ENCODE measurements around the gene TAF7.
"Not testable (repeated sequence)": the region's sequence is repeated elsewhere in the genome, so short reads cannot be mapped to it uniquely, and the experiment has no call there.

TAF7 gene, protein sequence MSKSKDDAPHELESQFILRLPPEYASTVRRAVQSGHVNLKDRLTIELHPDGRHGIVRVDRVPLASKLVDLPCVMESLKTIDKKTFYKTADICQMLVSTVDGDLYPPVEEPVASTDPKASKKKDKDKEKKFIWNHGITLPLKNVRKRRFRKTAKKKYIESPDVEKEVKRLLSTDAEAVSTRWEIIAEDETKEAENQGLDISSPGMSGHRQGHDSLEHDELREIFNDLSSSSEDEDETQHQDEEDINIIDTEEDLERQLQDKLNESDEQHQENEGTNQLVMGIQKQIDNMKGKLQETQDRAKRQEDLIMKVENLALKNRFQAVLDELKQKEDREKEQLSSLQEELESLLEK

DNA sequence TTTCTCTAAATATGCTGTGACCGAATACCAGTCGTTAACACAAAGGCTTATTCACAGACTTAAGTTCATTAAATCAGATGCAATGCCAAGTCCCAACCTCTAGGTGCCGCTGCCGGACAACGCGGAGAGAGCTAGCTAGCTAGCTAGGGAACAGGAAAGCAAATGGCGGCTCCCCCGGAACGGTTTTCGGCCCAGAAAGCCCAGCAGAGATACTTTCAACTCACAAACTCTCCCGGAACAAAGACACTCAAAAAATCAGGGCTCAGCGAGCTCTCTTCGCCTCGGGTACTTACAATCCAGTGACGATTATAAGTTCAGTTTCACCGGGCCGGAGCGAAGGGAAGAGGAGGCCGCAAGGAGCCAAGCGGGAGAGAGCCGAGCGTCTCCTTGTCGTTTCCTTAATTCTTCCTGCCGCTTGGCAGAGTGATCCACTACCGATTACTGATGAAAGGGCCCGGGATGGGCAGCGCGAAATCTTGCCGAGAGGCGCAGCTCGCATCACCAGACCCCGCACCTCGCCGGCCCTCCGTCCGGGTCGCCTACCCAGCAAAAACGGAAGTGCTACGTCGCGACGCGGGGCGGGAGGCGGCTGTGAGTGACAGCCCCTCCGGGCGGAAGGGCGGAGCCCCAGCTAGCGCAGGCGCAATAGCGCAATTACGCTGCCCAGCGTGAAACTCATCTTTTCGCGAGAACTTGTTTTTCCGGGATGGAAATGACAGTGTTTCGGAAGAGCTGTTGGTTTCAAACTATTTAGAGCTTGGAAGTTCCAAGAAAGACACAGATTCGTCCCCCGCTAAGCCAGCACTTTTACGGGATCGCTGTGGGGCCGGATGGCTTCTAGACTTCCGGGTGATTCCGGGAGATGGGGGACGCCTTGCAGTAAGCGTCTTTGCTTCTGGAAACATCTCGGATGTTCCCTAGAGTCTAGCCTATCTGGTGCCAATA, at the start of gene TAF7:
TSS of gene TAF7 (minus strand) at position 560 of the 945 bp plus-strand sequence. CDS start 740 bp downstream, outside the sequence.
- DNase-seq = peak; percentile 87

DNA sequence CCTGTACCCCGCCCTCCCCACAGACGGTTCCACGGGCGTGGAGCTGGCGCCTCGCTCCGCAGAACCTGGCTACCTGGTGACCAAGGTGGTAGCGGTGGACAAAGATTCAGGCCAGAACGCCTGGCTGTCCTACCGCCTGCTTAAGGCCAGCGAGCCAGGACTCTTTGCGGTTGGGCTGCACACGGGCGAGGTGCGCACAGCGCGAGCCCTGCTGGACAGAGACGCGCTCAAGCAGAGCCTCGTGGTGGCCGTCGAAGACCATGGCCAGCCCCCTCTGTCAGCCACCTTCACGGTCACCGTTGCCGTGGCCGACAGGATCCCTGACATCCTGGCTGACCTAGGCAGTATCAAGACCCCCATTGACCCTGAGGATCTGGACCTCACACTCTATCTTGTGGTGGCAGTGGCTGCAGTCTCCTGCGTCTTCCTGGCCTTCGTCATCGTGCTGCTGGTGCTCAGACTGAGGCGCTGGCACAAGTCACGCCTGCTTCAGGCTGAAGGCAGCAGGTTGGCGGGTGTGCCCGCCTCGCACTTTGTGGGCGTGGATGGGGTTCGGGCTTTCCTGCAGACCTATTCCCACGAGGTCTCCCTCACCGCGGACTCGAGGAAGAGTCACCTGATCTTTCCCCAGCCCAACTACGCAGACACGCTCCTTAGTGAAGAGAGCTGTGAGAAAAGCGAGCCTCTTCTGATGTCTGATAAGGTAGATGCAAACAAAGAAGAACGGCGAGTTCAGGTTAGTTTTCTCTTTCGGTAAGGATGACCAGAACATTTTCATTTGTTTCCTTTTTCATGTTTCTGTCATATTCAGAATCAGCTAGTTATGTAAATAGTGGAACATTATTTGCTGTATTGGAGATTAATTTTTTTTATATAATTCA, 45.7 kb upstream of the TAF7 start:
- no peak for DNase-seq

DNA sequence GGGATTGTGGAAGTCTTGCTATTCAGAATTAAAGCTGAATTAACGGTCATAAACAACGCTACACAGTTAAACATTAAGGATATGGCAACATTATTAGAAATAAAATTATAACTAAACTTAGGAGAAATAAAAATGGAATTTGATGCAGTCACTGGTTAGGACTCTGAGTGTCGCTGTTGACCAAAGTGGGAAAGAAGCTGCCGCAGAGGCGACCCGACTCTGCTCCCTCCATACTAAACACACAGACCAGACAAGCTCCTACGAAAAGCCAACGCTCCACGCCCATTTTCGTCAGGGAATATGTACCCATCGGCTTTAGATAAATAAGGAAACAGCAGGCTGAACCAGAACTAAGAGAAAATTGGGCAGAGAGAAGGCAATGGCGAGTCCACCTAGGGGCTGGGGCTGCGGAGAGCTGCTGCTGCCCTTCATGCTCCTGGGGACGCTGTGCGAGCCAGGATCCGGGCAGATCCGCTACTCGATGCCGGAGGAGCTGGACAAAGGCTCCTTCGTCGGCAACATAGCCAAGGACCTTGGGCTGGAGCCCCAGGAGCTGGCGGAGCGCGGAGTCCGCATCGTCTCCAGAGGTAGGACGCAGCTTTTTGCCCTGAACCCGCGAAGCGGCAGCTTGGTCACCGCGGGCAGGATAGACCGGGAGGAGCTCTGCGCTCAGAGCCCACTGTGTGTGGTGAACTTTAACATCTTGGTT, 43.5 kb upstream of the TAF7 start, which contains the start of gene PCDHGA5:
TSS of gene PCDHGA5 (plus strand) at position 211 of the 709 bp plus-strand sequence. CDS start at position 380, 169 bp downstream.
- DNase-seq = no peak

DNA sequence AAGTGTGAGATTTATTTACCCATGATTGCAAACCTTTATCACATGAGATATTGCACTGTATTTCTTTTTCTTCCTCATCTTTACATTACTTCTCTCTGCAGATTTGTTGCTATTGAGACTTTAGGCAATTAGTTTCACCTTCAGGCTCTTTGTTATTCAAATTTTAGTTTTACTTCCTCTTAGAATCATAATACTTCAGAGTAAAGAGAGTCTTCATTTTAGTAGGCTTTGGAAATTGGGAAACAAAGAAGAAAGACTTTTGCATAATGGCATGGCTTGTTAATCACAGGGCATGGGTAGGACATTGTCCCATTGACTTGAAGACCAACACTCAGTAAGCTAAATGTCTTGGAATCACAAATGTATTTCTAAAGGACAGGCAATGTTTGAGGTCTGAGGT, 42.1 kb upstream of the TAF7 start:
- no peak for DNase-seq

DNA sequence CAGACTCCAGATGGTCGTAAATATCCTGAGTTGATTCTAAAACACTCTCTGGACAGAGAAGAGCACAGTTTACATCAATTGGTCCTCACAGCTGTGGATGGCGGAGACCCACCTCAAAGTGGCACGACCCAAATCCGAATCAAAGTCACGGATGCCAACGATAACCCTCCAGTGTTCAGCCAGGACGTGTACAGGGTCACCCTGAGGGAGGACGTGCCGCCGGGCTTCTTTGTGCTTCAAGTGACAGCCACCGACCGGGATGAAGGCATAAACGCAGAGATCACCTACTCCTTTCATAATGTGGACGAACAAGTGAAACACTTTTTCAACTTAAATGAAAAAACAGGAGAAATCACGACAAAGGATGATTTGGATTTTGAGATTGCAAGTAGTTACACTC, 40.1 kb upstream of the TAF7 start:
- no peak for DNase-seq

DNA sequence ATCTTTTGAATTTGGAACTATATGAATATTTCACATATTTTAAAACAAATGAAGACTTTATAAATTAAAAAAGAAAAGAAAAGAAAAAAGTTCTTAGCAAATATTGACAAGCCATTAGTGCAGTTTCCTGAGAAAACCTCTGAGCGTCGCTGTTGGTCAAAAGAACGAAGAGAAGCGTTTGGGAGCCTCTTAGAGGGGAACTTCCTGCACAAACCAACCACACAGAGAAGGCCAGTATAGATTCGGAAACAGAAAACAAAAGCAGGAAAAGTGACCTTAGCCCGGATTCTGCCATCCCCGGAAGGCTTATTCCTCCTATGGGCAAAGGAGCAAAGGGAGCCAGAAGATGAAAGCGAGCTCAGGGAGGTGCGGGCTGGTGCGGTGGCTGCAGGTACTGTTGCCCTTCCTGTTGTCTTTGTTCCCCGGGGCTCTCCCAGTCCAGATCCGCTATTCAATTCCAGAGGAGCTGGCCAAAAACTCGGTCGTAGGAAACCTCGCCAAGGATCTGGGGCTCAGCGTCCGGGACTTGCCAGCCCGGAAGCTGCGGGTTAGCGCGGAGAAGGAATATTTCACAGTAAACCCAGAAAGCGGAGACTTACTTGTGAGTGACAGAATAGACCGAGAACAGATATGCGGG, 39.3 kb upstream of the TAF7 start, which contains the start of gene PCDHGB2:
TSS of gene PCDHGB2 (plus strand) at position 205 of the 637 bp plus-strand sequence. CDS start at position 347, 142 bp downstream.
- peak; percentile 29 for DNase-seq

DNA sequence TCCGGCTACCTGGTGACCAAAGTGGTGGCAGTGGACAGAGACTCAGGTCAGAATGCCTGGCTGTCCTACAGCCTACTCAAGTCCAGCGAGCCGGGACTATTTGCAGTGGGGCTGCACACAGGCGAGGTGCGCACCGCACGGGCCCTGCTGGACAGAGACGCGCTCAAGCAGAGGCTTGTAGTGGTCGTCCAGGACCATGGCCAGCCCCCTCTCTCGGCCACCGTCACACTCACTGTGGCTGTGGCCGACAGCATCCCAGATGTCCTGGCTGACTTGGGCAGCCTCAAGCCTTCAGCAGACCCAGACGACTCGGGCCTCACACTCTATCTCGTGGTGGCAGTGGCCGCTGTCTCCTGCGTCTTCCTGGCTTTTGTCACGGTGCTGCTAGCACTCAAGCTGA, 36.4 kb upstream of the TAF7 start:
- no peak for DNase-seq

DNA sequence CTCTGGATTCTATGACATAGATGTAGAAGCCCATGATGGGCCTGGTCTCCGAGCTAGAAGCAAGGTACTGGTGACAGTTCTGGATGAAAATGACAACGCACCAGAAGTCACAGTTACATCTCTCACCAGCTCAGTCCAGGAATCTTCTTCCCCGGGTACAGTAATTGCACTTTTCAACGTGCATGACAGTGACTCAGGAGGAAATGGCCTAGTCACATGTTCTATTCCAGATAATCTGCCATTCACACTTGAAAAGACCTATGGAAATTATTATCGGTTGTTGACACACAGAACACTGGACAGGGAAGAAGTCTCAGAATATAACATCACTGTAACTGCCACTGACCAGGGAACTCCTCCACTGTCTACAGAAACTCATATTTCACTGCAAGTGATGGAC, 35.5 kb upstream of the TAF7 start:
- no peak for DNase-seq

DNA sequence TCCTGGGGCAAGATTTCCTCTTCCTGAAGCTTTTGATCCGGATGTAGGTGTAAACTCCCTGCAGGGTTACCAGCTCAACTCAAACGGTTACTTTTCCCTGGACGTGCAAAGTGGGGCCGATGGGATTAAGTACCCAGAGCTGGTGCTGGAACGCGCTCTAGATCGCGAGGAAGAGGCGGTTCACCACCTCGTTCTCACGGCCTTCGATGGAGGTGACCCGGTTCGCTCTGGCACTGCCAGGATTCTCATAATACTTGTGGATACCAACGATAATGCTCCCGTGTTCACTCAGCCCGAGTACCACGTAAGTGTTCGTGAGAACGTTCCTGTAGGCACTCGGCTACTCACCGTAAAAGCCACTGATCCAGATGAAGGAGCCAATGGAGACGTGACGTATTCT, 35.1 kb upstream of the TAF7 start:
- no peak for DNase-seq

DNA sequence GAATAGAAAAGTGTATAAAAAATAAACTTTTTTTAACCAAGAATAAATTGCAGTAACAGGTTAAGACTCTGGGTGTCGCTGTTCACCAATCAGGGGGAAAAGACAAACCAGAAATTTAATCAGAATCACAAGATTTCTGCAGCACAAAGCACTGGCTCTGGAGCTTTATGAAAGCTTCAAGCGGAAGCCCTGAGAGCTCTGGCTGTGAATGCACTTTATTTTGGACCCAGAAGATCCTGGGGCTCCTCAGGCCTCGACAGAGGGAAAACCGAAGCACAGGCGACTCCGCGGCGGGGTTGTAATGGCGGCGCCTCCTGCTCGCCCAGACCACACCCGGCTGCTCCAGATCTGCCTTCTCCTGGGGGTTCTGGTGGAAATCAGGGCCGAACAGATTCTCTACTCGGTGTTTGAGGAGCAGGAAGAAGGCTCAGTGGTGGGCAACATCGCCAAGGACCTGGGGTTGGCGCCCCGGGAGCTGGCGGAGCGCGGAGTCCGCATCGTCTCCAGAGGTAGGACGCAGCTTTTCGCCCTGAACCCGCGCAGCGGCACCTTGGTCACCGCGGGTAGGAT, 34.4 kb upstream of the TAF7 start, which contains the start of gene PCDHGA4:
TSS of gene PCDHGA4 (plus strand) at position 122 of the 570 bp plus-strand sequence. CDS start at position 209, 87 bp downstream.
- no peak for DNase-seq

DNA sequence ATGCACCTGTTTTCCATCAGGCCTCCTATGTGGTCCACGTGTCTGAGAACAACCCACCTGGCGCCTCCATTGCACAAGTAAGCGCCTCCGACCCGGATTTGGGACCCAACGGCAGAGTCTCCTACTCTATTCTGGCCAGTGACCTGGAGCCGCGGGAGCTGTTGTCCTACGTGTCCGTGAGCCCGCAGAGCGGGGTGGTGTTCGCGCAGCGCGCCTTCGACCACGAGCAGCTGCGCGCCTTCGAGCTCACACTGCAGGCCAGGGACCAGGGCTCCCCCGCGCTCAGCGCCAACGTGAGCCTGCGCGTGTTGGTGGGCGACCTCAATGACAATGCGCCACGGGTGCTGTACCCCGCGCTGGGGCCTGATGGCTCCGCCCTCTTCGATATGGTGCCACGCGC, 31.0 kb upstream of the TAF7 start:
- no peak for DNase-seq

DNA sequence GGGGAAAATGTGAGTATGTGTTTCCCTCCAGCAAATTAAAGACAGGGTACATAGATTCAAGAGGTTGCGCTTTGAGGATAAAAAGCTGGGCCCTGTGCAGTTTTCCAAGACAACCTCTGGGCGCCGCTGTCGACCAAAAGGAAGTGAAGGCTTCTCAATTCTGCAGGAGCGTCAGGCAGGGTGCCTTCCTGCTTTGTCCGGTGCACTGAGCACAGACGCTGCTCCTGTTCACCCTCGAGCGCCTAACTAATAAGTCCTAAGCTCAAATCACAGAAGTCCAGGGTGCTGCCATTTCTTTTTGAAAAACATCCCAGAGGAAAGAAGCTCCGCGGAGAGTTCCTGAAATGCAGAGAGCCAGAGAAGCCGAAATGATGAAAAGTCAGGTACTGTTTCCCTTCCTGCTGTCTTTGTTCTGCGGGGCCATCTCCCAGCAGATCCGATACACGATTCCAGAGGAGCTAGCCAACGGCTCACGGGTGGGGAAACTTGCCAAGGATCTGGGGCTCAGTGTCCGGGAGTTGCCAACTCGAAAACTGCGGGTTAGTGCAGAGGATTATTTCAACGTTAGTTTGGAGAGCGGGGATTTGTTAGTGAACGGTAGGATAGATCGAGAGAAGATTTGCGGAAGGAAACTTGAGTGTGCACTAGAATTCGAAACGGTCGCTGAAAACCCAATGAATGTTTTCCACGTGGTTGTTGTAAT, 29.5 kb upstream of the TAF7 start, which contains the start of gene PCDHGB1:
TSS of gene PCDHGB1 (plus strand) at position 183 of the 703 bp plus-strand sequence. CDS start at position 345, 162 bp downstream.
- DNase-seq = peak; percentile 1

DNA sequence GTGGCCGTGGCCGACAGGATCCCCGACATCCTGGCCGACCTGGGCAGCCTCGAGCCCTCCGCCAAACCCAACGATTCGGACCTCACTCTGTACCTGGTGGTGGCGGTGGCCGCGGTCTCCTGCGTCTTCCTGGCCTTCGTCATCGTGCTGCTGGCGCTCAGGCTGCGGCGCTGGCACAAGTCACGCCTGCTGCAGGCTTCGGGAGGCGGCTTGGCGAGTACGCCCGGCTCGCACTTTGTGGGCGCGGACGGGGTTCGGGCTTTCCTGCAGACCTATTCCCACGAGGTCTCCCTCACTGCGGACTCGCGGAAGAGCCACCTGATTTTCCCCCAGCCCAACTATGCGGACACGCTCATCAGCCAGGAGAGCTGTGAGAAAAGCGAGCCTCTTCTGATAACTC, 25.4 kb upstream of the TAF7 start:
- DNase-seq = not testable (repeated sequence)

DNA sequence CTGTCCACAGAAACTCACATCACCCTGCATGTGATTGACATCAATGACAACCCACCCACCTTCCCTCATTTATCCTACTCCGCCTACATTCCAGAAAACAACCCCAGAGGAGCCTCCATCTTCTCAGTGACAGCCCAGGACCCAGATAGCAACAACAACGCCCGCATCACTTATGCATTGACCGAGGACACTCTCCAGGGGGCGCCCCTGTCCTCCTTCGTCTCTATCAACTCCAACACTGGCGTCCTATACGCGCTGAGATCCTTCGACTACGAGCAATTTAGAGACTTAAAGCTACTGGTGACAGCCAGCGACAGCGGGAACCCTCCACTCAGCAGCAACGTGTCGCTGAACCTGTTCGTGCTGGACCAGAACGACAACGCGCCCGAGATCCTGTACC, 24.7 kb upstream of the TAF7 start:
- DNase-seq = no peak

DNA sequence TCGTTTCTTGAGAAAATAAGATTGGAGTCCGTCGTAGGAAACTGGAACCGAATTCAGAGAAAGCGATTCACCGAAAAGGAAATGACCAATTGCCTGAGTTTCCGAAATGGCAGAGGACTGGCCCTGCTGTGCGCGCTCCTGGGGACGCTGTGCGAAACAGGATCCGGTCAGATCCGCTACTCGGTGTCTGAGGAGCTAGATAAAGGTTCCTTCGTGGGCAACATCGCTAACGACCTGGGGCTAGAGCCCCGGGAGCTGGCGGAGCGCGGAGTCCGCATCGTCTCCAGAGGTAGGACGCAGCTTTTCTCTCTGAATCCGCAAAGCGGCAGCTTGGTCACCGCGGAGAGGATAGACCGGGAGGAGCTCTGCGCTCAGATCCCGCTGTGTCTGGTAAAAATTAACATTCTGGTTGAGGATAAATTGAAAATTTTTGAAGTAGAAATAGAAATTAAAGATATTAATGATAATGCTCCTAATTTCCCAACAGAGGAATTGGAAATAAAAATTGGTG, 23.4 kb upstream of the TAF7 start:
- no peak for DNase-seq

DNA sequence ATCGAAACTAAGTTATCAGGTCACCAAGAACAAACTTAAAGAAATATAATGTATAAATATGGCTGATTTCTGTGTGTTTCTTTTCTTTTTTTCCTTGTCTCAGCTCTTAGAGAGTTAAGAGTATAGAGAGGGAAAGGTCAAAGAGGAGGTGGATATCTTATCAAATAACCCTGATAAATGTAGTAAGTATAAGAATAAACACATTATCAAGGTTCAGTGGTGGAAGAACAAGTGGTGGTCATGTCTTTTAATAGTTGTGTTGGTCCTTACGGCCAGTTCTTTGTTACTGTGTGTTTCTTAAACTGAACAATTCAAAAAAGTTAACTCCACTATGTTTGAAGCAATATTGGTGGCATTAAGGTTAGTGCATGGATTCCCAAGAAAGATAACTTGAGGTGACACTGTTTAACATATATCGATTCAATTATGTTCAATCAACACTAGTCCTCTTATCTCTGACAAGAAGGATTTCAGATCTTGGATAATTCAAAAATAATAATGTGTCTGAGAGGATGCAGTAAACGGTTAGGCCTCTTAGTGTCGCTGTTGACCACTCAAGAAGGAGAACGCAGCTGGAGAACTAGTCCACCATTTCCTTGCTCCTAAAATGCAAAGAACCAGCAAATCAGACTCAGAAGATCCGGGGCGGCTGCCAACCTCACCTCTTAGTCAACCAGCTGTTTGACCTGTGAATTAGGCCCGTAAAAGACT, 22.8 kb upstream of the TAF7 start, which contains the start of gene PCDHGA3:
TSS of gene PCDHGA3 (plus strand) at position 588 of the 711 bp plus-strand sequence. CDS start 205 bp downstream, outside the sequence.
- no peak for DNase-seq

DNA sequence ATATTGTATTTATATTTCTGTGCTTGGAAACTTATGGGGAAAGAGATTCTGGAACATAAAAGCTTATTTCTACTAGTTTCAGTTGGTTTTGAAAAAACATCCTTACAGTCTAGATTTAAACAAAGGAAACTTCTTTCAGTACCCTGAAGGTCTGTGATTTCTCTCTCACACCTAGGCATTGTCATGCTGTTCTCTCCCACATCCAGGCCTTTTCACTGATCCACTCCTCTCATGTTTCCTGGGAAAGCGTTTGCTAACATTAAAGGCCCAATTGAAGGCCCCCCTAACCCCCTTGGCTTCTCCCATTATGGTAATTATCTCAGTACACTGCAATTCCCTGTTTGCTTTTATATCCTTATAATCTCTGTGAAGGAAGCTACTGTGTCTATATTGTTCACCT, 22.2 kb upstream of the TAF7 start:
- DNase-seq = no peak

DNA sequence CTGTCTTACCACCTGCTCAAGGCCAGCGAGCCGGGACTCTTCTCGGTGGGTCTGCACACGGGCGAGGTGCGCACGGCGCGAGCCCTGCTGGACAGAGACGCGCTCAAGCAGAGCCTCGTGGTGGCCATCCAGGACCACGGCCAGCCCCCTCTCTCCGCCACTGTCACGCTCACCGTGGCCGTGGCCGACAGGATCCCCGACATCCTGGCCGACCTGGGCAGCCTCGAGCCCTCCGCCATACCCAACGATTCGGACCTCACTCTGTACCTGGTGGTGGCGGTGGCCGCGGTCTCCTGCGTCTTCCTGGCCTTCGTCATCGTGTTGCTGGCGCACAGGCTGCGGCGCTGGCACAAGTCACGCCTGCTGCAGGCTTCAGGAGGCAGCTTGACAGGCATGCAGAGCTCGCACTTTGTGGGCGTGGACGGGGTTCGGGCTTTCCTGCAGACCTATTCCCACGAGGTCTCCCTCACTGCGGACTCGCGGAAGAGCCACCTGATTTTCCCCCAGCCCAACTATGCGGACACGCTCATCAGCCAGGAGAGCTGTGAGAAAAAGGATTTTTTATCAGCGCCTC, 20.3 kb upstream of the TAF7 start:
- not testable (repeated sequence) for DNase-seq
